Measurements from ENCODE around the gene ATL1. TPM values are rescaled to one million over a fixed set of nuclear protein-coding genes. Genes with fewer than 3 reads are reported as not detected.

Gene ATL1
- total and polyA plus RNA-seq, 2 of the 13 experiments (the other 11 are each of a cell fraction or from before 2014, with no cell fraction given): 0.60 to 0.65 TPM

DNA sequence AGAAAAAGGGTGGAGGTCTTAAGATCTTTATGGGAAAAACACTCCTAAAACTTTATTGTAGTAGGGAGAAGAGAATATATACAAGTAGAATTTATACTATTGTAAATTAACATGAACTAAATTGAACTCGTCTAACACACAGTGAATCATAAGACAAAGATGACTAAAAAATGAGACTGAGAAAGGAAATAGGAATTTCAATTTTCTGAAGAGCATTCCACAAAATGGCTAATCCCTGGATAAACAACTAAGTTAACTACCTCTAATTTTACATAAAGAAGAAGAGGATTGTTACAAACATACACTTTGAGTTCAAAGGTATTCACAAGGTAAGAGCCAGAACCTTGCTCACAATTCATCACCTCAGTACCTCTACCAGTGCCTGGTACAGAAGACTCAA, 29.6 kb upstream of the ATL1 start:
- Histone ChIP-seq H3K27me3 (ENCODE audit: control insufficient read depth in 1 of 2, insufficient read depth in 2 of 2, low read length in 2 of 2) (no peaks in the 10 kb centered on the region; a peak in 1 of 5 replicates), H3K9ac (ENCODE audit: insufficient read depth, low read depth, low read length) (peak overlapping the region; percentile 90), H3K4me3 (replicated peaks in 1 of 3; ENCODE audit: insufficient read depth in 1 of 3, low read depth in 2 of 3, low read length in 3 of 3) (peak overlapping the region; percentile 87 to 91 (median 90); a peak in 5 of 6 replicates), H3K36me3 (replicated peaks in 1 of 2; ENCODE audit: control insufficient read depth in 1 of 2, insufficient read depth in 2 of 2, low read length in 2 of 2) (no peaks in the 10 kb centered on the region; a peak in 1 of 5 replicates), H3K4me2 (ENCODE audit: low read depth, low read length) (peak overlapping the region; percentile 76), H3K4me1 (ENCODE audit: insufficient read depth, low read length) (peaks cover 55% of the 10 kb centered on the region), H2AFZ (ENCODE audit: low read length) (no peak overlapping the region), H3K9me3 (ENCODE audit: low read length) (no peaks in the 10 kb centered on the region), H3K27ac (ENCODE audit: extremely low read length, insufficient read depth, low read length) (no peak overlapping the region), H3K79me2 (ENCODE audit: insufficient read depth, low read length) (peaks cover 67% of the 10 kb centered on the region), H4K20me1 (ENCODE audit: insufficient read depth, low read length) (peaks cover 14% of the 10 kb centered on the region; the same call in 1 of the 2 replicates)
- DNase-seq (ENCODE audit: low spot score) (no peak), ATAC-seq (no peak), FAIRE-seq (peak; percentile 18)
- ChIA-PET CTCF (ENCODE audit: low intra/inter-chr PET ratio, low total read pairs) (no interaction called here), POLR2A (no interaction called here)
- no TSS peak for BruUV-seq (replicated peaks)
- TF ChIP-seq ISX (CRISPR knock-in tag; conservative IDR thresholded peaks at IDR 0.05) (no peak), ZBTB3 (CRISPR knock-in tag; IDR thresholded peaks at IDR 0.05; ENCODE audit: borderline replicate concordance, low read depth) (no peak), MIER2 (CRISPR knock-in tag; IDR thresholded peaks at IDR 0.05) (no peak), ZNF660 (CRISPR knock-in tag; IDR thresholded peaks at IDR 0.05; ENCODE audit: borderline replicate concordance, low read depth) (no peak), RFXAP (CRISPR knock-in tag; IDR thresholded peaks at IDR 0.05; ENCODE audit: borderline replicate concordance) (no peak), NFRKB (IDR thresholded peaks at IDR 0.05) (no peak), MTF2 (CRISPR knock-in tag; IDR thresholded peaks at IDR 0.05; ENCODE audit: borderline replicate concordance) (no peak), EP300 (IDR thresholded peaks at IDR 0.05; ENCODE audit: low read depth in 2 of 2, low read length in 2 of 2) (no peak), EP300 (CRISPR knock-in tag; IDR thresholded peaks at IDR 0.05; ENCODE audit: borderline replicate concordance) (no peak), TCF7 (IDR thresholded peaks at IDR 0.05; ENCODE audit: low read depth) (no peak)
- TF ChIP-seq, protein P1, sequence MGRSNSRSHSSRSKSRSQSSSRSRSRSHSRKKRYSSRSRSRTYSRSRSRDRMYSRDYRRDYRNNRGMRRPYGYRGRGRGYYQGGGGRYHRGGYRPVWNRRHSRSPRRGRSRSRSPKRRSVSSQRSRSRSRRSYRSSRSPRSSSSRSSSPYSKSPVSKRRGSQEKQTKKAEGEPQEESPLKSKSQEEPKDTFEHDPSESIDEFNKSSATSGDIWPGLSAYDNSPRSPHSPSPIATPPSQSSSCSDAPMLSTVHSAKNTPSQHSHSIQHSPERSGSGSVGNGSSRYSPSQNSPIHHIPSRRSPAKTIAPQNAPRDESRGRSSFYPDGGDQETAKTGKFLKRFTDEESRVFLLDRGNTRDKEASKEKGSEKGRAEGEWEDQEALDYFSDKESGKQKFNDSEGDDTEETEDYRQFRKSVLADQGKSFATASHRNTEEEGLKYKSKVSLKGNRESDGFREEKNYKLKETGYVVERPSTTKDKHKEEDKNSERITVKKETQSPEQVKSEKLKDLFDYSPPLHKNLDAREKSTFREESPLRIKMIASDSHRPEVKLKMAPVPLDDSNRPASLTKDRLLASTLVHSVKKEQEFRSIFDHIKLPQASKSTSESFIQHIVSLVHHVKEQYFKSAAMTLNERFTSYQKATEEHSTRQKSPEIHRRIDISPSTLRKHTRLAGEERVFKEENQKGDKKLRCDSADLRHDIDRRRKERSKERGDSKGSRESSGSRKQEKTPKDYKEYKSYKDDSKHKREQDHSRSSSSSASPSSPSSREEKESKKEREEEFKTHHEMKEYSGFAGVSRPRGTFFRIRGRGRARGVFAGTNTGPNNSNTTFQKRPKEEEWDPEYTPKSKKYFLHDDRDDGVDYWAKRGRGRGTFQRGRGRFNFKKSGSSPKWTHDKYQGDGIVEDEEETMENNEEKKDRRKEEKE (IDR thresholded peaks at IDR 0.05): no peak
- TF ChIP-seq, protein P2, sequence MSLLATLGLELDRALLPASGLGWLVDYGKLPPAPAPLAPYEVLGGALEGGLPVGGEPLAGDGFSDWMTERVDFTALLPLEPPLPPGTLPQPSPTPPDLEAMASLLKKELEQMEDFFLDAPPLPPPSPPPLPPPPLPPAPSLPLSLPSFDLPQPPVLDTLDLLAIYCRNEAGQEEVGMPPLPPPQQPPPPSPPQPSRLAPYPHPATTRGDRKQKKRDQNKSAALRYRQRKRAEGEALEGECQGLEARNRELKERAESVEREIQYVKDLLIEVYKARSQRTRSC (CRISPR knock-in tag; IDR thresholded peaks at IDR 0.05; ENCODE audit: low read depth): no peak
- TF ChIP-seq, protein P3, sequence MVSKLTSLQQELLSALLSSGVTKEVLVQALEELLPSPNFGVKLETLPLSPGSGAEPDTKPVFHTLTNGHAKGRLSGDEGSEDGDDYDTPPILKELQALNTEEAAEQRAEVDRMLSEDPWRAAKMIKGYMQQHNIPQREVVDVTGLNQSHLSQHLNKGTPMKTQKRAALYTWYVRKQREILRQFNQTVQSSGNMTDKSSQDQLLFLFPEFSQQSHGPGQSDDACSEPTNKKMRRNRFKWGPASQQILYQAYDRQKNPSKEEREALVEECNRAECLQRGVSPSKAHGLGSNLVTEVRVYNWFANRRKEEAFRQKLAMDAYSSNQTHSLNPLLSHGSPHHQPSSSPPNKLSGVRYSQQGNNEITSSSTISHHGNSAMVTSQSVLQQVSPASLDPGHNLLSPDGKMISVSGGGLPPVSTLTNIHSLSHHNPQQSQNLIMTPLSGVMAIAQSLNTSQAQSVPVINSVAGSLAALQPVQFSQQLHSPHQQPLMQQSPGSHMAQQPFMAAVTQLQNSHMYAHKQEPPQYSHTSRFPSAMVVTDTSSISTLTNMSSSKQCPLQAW (CRISPR knock-in tag; IDR thresholded peaks at IDR 0.05): no peak
- TF ChIP-seq, protein P4, sequence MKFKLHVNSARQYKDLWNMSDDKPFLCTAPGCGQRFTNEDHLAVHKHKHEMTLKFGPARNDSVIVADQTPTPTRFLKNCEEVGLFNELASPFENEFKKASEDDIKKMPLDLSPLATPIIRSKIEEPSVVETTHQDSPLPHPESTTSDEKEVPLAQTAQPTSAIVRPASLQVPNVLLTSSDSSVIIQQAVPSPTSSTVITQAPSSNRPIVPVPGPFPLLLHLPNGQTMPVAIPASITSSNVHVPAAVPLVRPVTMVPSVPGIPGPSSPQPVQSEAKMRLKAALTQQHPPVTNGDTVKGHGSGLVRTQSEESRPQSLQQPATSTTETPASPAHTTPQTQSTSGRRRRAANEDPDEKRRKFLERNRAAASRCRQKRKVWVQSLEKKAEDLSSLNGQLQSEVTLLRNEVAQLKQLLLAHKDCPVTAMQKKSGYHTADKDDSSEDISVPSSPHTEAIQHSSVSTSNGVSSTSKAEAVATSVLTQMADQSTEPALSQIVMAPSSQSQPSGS (CRISPR knock-in tag; IDR thresholded peaks at IDR 0.05): no peak
- TF ChIP-seq, protein P5, sequence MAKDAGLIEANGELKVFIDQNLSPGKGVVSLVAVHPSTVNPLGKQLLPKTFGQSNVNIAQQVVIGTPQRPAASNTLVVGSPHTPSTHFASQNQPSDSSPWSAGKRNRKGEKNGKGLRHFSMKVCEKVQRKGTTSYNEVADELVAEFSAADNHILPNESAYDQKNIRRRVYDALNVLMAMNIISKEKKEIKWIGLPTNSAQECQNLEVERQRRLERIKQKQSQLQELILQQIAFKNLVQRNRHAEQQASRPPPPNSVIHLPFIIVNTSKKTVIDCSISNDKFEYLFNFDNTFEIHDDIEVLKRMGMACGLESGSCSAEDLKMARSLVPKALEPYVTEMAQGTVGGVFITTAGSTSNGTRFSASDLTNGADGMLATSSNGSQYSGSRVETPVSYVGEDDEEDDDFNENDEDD (CRISPR knock-in tag; IDR thresholded peaks at IDR 0.05; ENCODE audit: borderline replicate concordance): no peak
- in situ Hi-C loops (cut with HindIII; ENCODE audit: extremely low pct_ligation_motif_present, low pct_unique_long_range_greater_than_20kb): loop anchor here (25.0 kb wide), 1 partner anchor 668 kb away; the partner anchor contains the start of gene NEMF
- 36% methylated on average over 1 of the region's 1 CpG for WGBS (ENCODE audit: low lambda C conversion rate)
- intact Hi-C loops (cut with micrococcal nuclease; ENCODE audit: unreplicated experiment): loop anchor here (5.0 kb wide), 4 partner anchors 53 to 668 kb away; partner anchors contain the start of gene SOS2

All from HepG2 (cell line).